H1 (cell line): Measurements from ENCODE around the gene SPPL2A. TPM values are rescaled to one million over a fixed set of nuclear protein-coding genes. Genes with fewer than 3 reads are reported as not detected.

Experiments
- CTCF ChIA-PET: fragments of 300-600 bp; sonication (Branson Sonifier 250); formaldehyde crosslinking; loops from one replicate; lab custom pipeline; 2021; ENCODE audit not compliant: partially characterized antibody; lab: Charles Lee
- POLR2A ChIA-PET: fragments of 300-600 bp; sonication (Branson Sonifier 250); formaldehyde crosslinking; loops from one replicate; lab custom pipeline; 2021; ENCODE audit warnings: inconsistent platforms; ENCODE audit not compliant: partially characterized antibody; lab: Charles Lee
- DNase-seq, 2 experiments: peaks; one replicate each; pipeline versions ENCODE4 v3.0.0 to v3.0.0-alpha.2; 2010 to 2022; ENCODE audit warnings: low spot score in 2 of 2, low read depth in 1 of 2, mixed read lengths in 1 of 2
- FAIRE-seq: peaks from 2 replicates; lab custom pipeline; 2011; peaks lifted over from hg19 to GRCh38; lab: Jason Lieb, UNC
- H2AFZ ChIP-seq: 2 replicates; pipeline ENCODE4 v1.8.1; 2012; ENCODE audit warnings: low read length, inconsistent platforms
- H2AK5ac ChIP-seq: 2 replicates; pipeline ENCODE4 v1.6.1; 2013; ENCODE audit warnings: low read depth, low read length
- H2BK120ac ChIP-seq: replicated peaks from 2 replicates; pipeline ENCODE3; 2013; ENCODE audit warnings: low read depth, low read length, inconsistent platforms
- H2BK12ac ChIP-seq: 2 replicates; pipeline ENCODE4 v1.6.1; 2013; ENCODE audit warnings: low read depth, low read length
- H2BK15ac ChIP-seq: 2 replicates; pipeline ENCODE4 v1.6.1; 2013; ENCODE audit warnings: low read length
- H2BK20ac ChIP-seq: 2 replicates; pipeline ENCODE4 v1.6.1; 2013; ENCODE audit warnings: low read length
- H2BK5ac ChIP-seq: 2 replicates; pipeline ENCODE4 v1.6.1; 2013; ENCODE audit warnings: low read depth, low read length
- H3K14ac ChIP-seq: 2 replicates; pipeline ENCODE4 v1.6.1; 2013; ENCODE audit warnings: inconsistent platforms; ENCODE audit not compliant: insufficient read length
- H3K18ac ChIP-seq: 2 replicates; pipeline ENCODE4 v1.6.1; 2013; ENCODE audit warnings: low read length; ENCODE audit errors: extremely low read depth
- H3K23ac ChIP-seq: 2 replicates; pipeline ENCODE4 v1.6.1; 2013; ENCODE audit warnings: inconsistent platforms; ENCODE audit not compliant: insufficient read length
- H3K23me2 ChIP-seq: 2 replicates; pipeline ENCODE4 v1.6.1; 2013; ENCODE audit warnings: low read depth, low read length
- H3K27ac ChIP-seq: 2 replicates; pipeline ENCODE4 v1.6.1; 2011; ENCODE audit warnings: low read depth, low read length, inconsistent platforms
- H3K27me3 ChIP-seq, 4 experiments: replicated peaks in 1 of 4; 1 replicate in 1 of 4; 2 replicates in 3 of 4; pipeline versions ENCODE4 v1.6.1 to v1.8.1; 2011 to 2013; ENCODE audit warnings: low read length in 3 of 4, mild to moderate bottlenecking in 3 of 4, inconsistent platforms in 2 of 4, mixed read lengths in 2 of 4, moderate library complexity in 1 of 4; ENCODE audit not compliant: control insufficient read depth in 3 of 4, insufficient read depth in 3 of 4; ENCODE audit errors: extremely low read depth in 1 of 4
- H3K36me3 ChIP-seq, 4 experiments: 2 replicates each; pipeline versions ENCODE4 v1.6.1 to v1.8.1; 2011 to 2013; ENCODE audit warnings: mild to moderate bottlenecking in 4 of 4, low read length in 3 of 4, moderate library complexity in 2 of 4, control low read depth in 1 of 4, inconsistent platforms in 1 of 4; ENCODE audit not compliant: insufficient read depth in 4 of 4, control insufficient read depth in 2 of 4
- H3K4ac ChIP-seq: replicated peaks from 2 replicates; pipeline ENCODE3; 2013; ENCODE audit warnings: low read length, low read depth, mixed read lengths, inconsistent platforms; ENCODE audit not compliant: insufficient read length
- H3K4me1 ChIP-seq, 4 experiments: replicated peaks in 1 of 4; 1 replicate in 1 of 4; 2 replicates in 3 of 4; pipeline versions ENCODE4 v1.6.1 to v1.8.1; 2011 to 2013; ENCODE audit warnings: low read length in 3 of 4, inconsistent platforms in 2 of 4, mixed read lengths in 1 of 4; ENCODE audit not compliant: insufficient read depth in 4 of 4, control insufficient read depth in 3 of 4
- H3K4me2 ChIP-seq, 2 experiments: 2 replicates each; pipeline versions ENCODE4 v1.6.1 to v1.8.1; 2011 to 2013; ENCODE audit warnings: low read depth in 2 of 2, low read length in 2 of 2, control low read depth in 1 of 2, inconsistent platforms in 1 of 2, mild to moderate bottlenecking in 1 of 2; ENCODE audit not compliant: insufficient read depth in 1 of 2
- H3K4me3 ChIP-seq, 4 experiments: fragments of 200-600, 300-600 bp in 1 of 4; sonication (generic), shearing (Covaris generic), sonication (Bioruptor Twin) in 1 of 4; 2 replicates each; pipeline versions ENCODE4 v1.5.1 to v1.8.1; 2011 to 2016; ENCODE audit warnings: low read length in 4 of 4, low read depth in 3 of 4, control low read depth in 2 of 4, inconsistent platforms in 2 of 4, mild to moderate bottlenecking in 2 of 4, mixed read lengths in 1 of 4, moderate library complexity in 1 of 4; ENCODE audit not compliant: insufficient read depth in 2 of 4; ENCODE audit errors: extremely low read depth in 1 of 4
- H3K56ac ChIP-seq: replicated peaks from 2 replicates; pipeline ENCODE3; 2013; ENCODE audit warnings: low read depth, mild to moderate bottlenecking, mixed read lengths, low read length, inconsistent platforms; ENCODE audit not compliant: insufficient read length
- H3K79me1 ChIP-seq: 2 replicates; pipeline ENCODE4 v1.6.1; 2013; ENCODE audit warnings: low read depth, low read length, control low read depth
- H3K79me2 ChIP-seq, 2 experiments: 2 replicates each; pipeline versions ENCODE4 v1.6.1 to v1.8.1; 2012 to 2013; ENCODE audit warnings: low read length in 2 of 2, mild to moderate bottlenecking in 2 of 2, inconsistent platforms in 1 of 2; ENCODE audit not compliant: insufficient read depth in 2 of 2, control insufficient read depth in 1 of 2
- H3K9ac ChIP-seq, 4 experiments: replicated peaks in 1 of 4; 1 replicate in 1 of 4; 2 replicates in 3 of 4; pipeline versions ENCODE4 v1.6.1 to v1.8.1; 2011 to 2013; ENCODE audit warnings: low read depth in 3 of 4, low read length in 3 of 4, control low read depth in 2 of 4, mild to moderate bottlenecking in 2 of 4, moderate library complexity in 2 of 4, inconsistent platforms in 1 of 4; ENCODE audit errors: extremely low read depth in 1 of 4
- H3K9me3 ChIP-seq, 2 experiments: 2 replicates each; pipeline versions ENCODE4 v1.6.1 to v1.8.1; 2012 to 2013; ENCODE audit warnings: mild to moderate bottlenecking in 2 of 2, moderate library complexity in 2 of 2, control low read depth in 1 of 2, inconsistent platforms in 1 of 2, low read depth in 1 of 2, low read length in 1 of 2, mixed read lengths in 1 of 2; ENCODE audit not compliant: insufficient read depth in 2 of 2
- H4K20me1 ChIP-seq, 2 experiments: replicated peaks in 1 of 2; 2 replicates each; pipeline versions ENCODE3 to v1.8.1; 2011 to 2013; ENCODE audit warnings: inconsistent platforms in 2 of 2, low read length in 2 of 2, mild to moderate bottlenecking in 1 of 2; ENCODE audit not compliant: insufficient read depth in 2 of 2, control insufficient read depth in 1 of 2
- H4K5ac ChIP-seq: 2 replicates; pipeline ENCODE4 v1.6.1; 2013; ENCODE audit warnings: low read length, low read depth, mixed read lengths, inconsistent platforms; ENCODE audit not compliant: insufficient read length
- H4K8ac ChIP-seq: 2 replicates; pipeline ENCODE4 v1.8.0; 2013; ENCODE audit warnings: mild to moderate bottlenecking, moderate library complexity, low read length, inconsistent platforms; ENCODE audit not compliant: insufficient read depth; ENCODE audit errors: extremely low read depth
- H4K91ac ChIP-seq: replicated peaks from 2 replicates; pipeline ENCODE3; 2013; ENCODE audit warnings: low read length, mixed read lengths, inconsistent platforms; ENCODE audit not compliant: insufficient read length
- ASH2L ChIP-seq: fragments of 200-600, 300-600 bp; sonication (generic); IDR thresholded peaks from one replicate; pipeline ENCODE4 v1.7.1; 2017; ENCODE audit warnings: low read length
- BCL11A ChIP-seq, 2 experiments: IDR thresholded peaks; one replicate each; pipeline ENCODE4 v1.6.1; 2011; ENCODE audit warnings: low read depth in 2 of 2, low read length in 2 of 2, mild to moderate bottlenecking in 2 of 2
- CTCF ChIP-seq, 3 experiments: IDR thresholded peaks; 1 replicate in 2 of 3; 2 replicates in 1 of 3; pipeline versions ENCODE4 v1.5.1 to v1.6.1; 2011; ENCODE audit warnings: low read length in 3 of 3, mild to moderate bottlenecking in 3 of 3, inconsistent platforms in 2 of 3, low read depth in 1 of 3, moderate library complexity in 1 of 3; ENCODE audit not compliant: insufficient read depth in 1 of 3; ENCODE audit errors: control extremely low read depth in 1 of 3
- HDAC2 ChIP-seq, 2 experiments: fragments of 300-600 bp in 1 of 2; sonication (generic) in 1 of 2; IDR thresholded peaks; 2 replicates each; pipeline ENCODE4 v1.6.1; 2011 to 2012; ENCODE audit warnings: low read depth in 2 of 2, low read length in 2 of 2, mild to moderate bottlenecking in 2 of 2, moderate library complexity in 2 of 2, borderline replicate concordance in 1 of 2, inconsistent platforms in 1 of 2
- HDAC6 ChIP-seq: IDR thresholded peaks from one replicate; pipeline ENCODE4 v1.7.1; 2012; ENCODE audit warnings: low read depth, mild to moderate bottlenecking, inconsistent platforms, low read length, moderate library complexity
- MAFK ChIP-seq: IDR thresholded peaks from 2 replicates; pipeline ENCODE4 v1.6.1; 2012; ENCODE audit warnings: low read depth, mild to moderate bottlenecking, improper control_type of control experiment, low read length
- POLR2A ChIP-seq, 2 experiments: IDR thresholded peaks; 1 replicate in 1 of 2; 2 replicates in 1 of 2; pipeline ENCODE4 v1.6.1; 2011; ENCODE audit warnings: low read depth in 2 of 2, low read length in 2 of 2, mild to moderate bottlenecking in 2 of 2; ENCODE audit errors: control extremely low read depth in 1 of 2
- POU5F1 ChIP-seq: IDR thresholded peaks from 2 replicates; pipeline ENCODE4 v1.6.1; 2011; ENCODE audit warnings: low read depth, mild to moderate bottlenecking, low read length, moderate library complexity
- RAD21 ChIP-seq, 2 experiments: IDR thresholded peaks in 1 of 2; conservative IDR thresholded peaks in 1 of 2; 2 replicates each; pipeline ENCODE4 v1.6.1; 2011; ENCODE audit warnings: low read depth in 2 of 2, low read length in 2 of 2, improper control_type of control experiment in 1 of 2, inconsistent platforms in 1 of 2, mild to moderate bottlenecking in 1 of 2, moderate library complexity in 1 of 2
- RNF2 ChIP-seq: fragments of 200-900, 300-1000 bp; sonication (generic); IDR thresholded peaks from 2 replicates; pipeline ENCODE4 v1.7.1; 2016; ENCODE audit warnings: borderline replicate concordance, low read depth, mild to moderate bottlenecking, antibody characterized with exemption, low read length; ENCODE audit not compliant: poor library complexity, severe bottlenecking; ENCODE audit errors: missing control alignments
- SP2 ChIP-seq: IDR thresholded peaks from 2 replicates; pipeline ENCODE4 v1.6.1; 2012; ENCODE audit warnings: mild to moderate bottlenecking, low read length, inconsistent platforms
- SRF ChIP-seq: IDR thresholded peaks from 2 replicates; pipeline ENCODE4 v1.6.1; 2011; ENCODE audit warnings: mild to moderate bottlenecking, low read depth, low read length, moderate library complexity
- YY1 ChIP-seq: IDR thresholded peaks from 2 replicates; pipeline ENCODE4 v1.6.1; 2011; ENCODE audit warnings: low read depth, mild to moderate bottlenecking, low read length
- polyA plus RNA-seq, 7 experiments: library from polyadenylated mRNA; depleted of rRNA in 3 of 7; stranded (reverse) in 5 of 7; unstranded in 2 of 7; fragments of >200 nt in 5 of 7; fragments of 200-250 nt in 2 of 7; gene quantifications; 1 replicate in 5 of 7; 2 replicates in 1 of 7; 4 replicates in 1 of 7; pipeline versions ENCODE4 v1.2.1 to v1.2.3, GENCODE V29; 2011 to 2013; ENCODE audit warnings: missing spikeins in 2 of 7, mixed read lengths in 2 of 7
- total RNA-seq: library from RNA; stranded (reverse); fragmentation: NEBNext Ultra II Directional; extraction: Animal tissue kit (Norgen Biotek cat#: 25700); gene quantifications from 2 replicates; pipeline ENCODE4 v1.2.1, GENCODE V29; 2021

Gene SPPL2A
- total and polyA plus RNA-seq, 2 of the 8 experiments (the other 6 are each of a cell fraction or from before 2014, with no cell fraction given) = 15.6 to 52.9 TPM

- Histone ChIP-seq H3K14ac (no peak overlapping the region), H3K23ac (no peak overlapping the region), H4K5ac (no peak overlapping the region), H3K27ac (no peak overlapping the region), H3K27me3 (no peaks in the 10 kb centered on the region), H3K4me2 (no peak overlapping the region), H3K18ac (no peak overlapping the region), H3K79me2 (no peaks in the 10 kb centered on the region), H2BK20ac (no peak overlapping the region), H2AK5ac (no peak overlapping the region), H4K20me1 (no peaks in the 10 kb centered on the region), H4K8ac (no peak overlapping the region), H2BK5ac (no peak overlapping the region), H2BK12ac (no peak overlapping the region), H3K23me2 (no peaks in the 10 kb centered on the region), H3K56ac (no peak overlapping the region), H3K9me3 (no peaks in the 10 kb centered on the region), H4K91ac (no peak overlapping the region), H3K4ac (no peak overlapping the region), H3K9ac (no peak overlapping the region), H3K4me3 (no peak overlapping the region), H2BK15ac (no peak overlapping the region), H3K4me1 (no peaks in the 10 kb centered on the region), H2AFZ (no peak overlapping the region), H3K79me1 (no peaks in the 10 kb centered on the region), H2BK120ac (no peak overlapping the region), H3K36me3 (no peaks in the 10 kb centered on the region)
- no peak for FAIRE-seq
- ChIA-PET POLR2A (no interaction called here), CTCF (interaction anchor here (0.6 kb wide), 1 partner anchor 130 kb away, joined by 4 read pairs; no protein-coding TSS in a partner anchor)
- no peak for DNase-seq
- TF ChIP-seq CTCF (IDR thresholded peaks at IDR 0.05; ENCODE audit: control extremely low read depth in 1 of 3, insufficient read depth in 1 of 3, low read depth in 1 of 3, low read length in 3 of 3) (no peak), YY1 (no peak), SP2 (no peak), POU5F1 (no peak), RNF2 (no peak), POLR2A (IDR thresholded peaks at IDR 0.05; ENCODE audit: control extremely low read depth in 1 of 2, low read depth in 2 of 2, low read length in 2 of 2) (no peak), BCL11A (IDR thresholded peaks at IDR 0.05; ENCODE audit: low read depth in 2 of 2, low read length in 2 of 2) (no peak), MAFK (no peak), RAD21 (IDR thresholded peaks at IDR 0.05 in 1 of 2, conservative IDR thresholded peaks at IDR 0.05 in 1 of 2; ENCODE audit: low read depth in 2 of 2, low read length in 2 of 2) (no peak), HDAC2 (IDR thresholded peaks at IDR 0.05; ENCODE audit: borderline replicate concordance in 1 of 2, low read depth in 2 of 2, low read length in 2 of 2) (no peak), ASH2L (no peak), SRF (no peak), HDAC6 (no peak)
Observed at GRCh38 chr15:50783895-50784294, 18.4 kb upstream of the SPPL2A start.
